Endodermal cell (in vitro differentiated cells): ENCODE data around the gene COL4A6. TPM values are rescaled to one million over a fixed set of nuclear protein-coding genes. Genes with fewer than 3 reads are reported as not detected.

Experiments
- DNase-seq: peaks from one replicate; pipeline ENCODE4 v3.0.0-alpha.2; 2017
- H3K27ac ChIP-seq: 2 replicates; pipeline ENCODE4 v1.5.1; 2013; ENCODE audit warnings: mild to moderate bottlenecking, low read depth, low read length, moderate library complexity
- H3K27me3 ChIP-seq: 2 replicates; pipeline ENCODE4 v1.6.1; 2013; ENCODE audit warnings: mild to moderate bottlenecking, low read length, moderate library complexity; ENCODE audit not compliant: insufficient read depth, control insufficient read depth, poor library complexity, severe bottlenecking
- H3K36me3 ChIP-seq: 2 replicates; pipeline ENCODE4 v1.7.0; 2013; ENCODE audit warnings: mild to moderate bottlenecking, low read length, moderate library complexity; ENCODE audit not compliant: control insufficient read depth, insufficient read depth
- H3K4me1 ChIP-seq: one replicate; pipeline ENCODE4 v1.7.0; 2013; ENCODE audit warnings: low read length; ENCODE audit not compliant: control insufficient read depth, insufficient read depth
- H3K4me3 ChIP-seq: 2 replicates; pipeline ENCODE4 v1.5.1; 2013; ENCODE audit warnings: mild to moderate bottlenecking, low read length, moderate library complexity
- H3K9ac ChIP-seq: 2 replicates; pipeline ENCODE4 v1.6.1; 2013; ENCODE audit warnings: mild to moderate bottlenecking, low read length, moderate library complexity; ENCODE audit not compliant: poor library complexity, severe bottlenecking; ENCODE audit errors: extremely low read depth
- H3K9me3 ChIP-seq: 2 replicates; pipeline ENCODE4 v1.6.1; 2013; ENCODE audit warnings: mild to moderate bottlenecking, low read length, moderate library complexity; ENCODE audit not compliant: control insufficient read depth
- H3K27ac Mint-ChIP-seq: 2 replicates; pipeline ENCODE4 v1.8.0; 2020; ENCODE audit warnings: mixed read lengths
- H3K27me3 Mint-ChIP-seq: 2 replicates; pipeline ENCODE4 v1.8.0; 2021; ENCODE audit warnings: mild to moderate bottlenecking, mixed read lengths; ENCODE audit not compliant: insufficient read depth
- H3K36me3 Mint-ChIP-seq: 2 replicates; pipeline ENCODE4 v1.8.0; 2020; ENCODE audit warnings: low read depth, mixed read lengths
- H3K4me1 Mint-ChIP-seq: 2 replicates; pipeline ENCODE4 v1.8.0; 2020; ENCODE audit warnings: mixed read lengths
- H3K4me3 Mint-ChIP-seq: 2 replicates; pipeline ENCODE4 v1.8.0; 2020; ENCODE audit warnings: mild to moderate bottlenecking, moderate library complexity, mixed read lengths
- H3K9me3 Mint-ChIP-seq: 2 replicates; pipeline ENCODE4 v1.8.0; 2020; ENCODE audit warnings: mild to moderate bottlenecking, mixed read lengths
- CTCF ChIP-seq: fragments of 200-600 bp; sonication (generic); conservative IDR thresholded peaks from 2 replicates; pipeline ENCODE4 v1.5.0; 2021; ENCODE audit warnings: antibody characterized with exemption, mild to moderate bottlenecking
- WGBS, 2 experiments: methylation state at CpG; one replicate each; pipeline versions ENCODE4 v1.1.5 to v1.1.7; 2013; ENCODE audit warnings: missing lambda C conversion rate in 2 of 2, mixed read lengths in 1 of 2; ENCODE audit not compliant: insufficient coverage in 1 of 2, insufficient read length in 1 of 2; 5-methylcytosine and 5-hydroxymethylcytosine counted together
- total RNA-seq, 2 donors: library from RNA; stranded (reverse); fragmentation: NEBNext Ultra II Directional in 1 of 2; extraction: Animal tissue kit (Norgen Biotek cat#: 25700) in 1 of 2; gene quantifications; 2 replicates in 1 of 2; 3 replicates in 1 of 2; pipeline ENCODE4 v1.2.1, GENCODE V29; 2021

Gene COL4A6
- total RNA-seq, 2 donors from 2014 or later = 205 to 338 TPM

GRCh38 chrX:108156082-108156481 is 282.1 kb downstream of the COL4A6 start:
- no peak overlapping the region for H3K27ac ChIP-seq
- H3K4me1 ChIP-seq = no peaks in the 10 kb centered on the region
- no peak for DNase-seq
- Mint-ChIP-seq H3K4me3 (no peak overlapping the region), H3K27me3 (no peaks in the 10 kb centered on the region), H3K27ac (no peak overlapping the region), H3K4me1 (peaks cover 6% of the 10 kb centered on the region), H3K36me3 (peaks cover 34% of the 10 kb centered on the region), H3K9me3 (no peaks in the 10 kb centered on the region)
- H3K9ac ChIP-seq = no peak overlapping the region
- no peaks in the 10 kb centered on the region for H3K9me3 ChIP-seq
- no peak overlapping the region for H3K4me3 ChIP-seq
- TF ChIP-seq CTCF = no peak
- WGBS, 2 experiments = 83 to 93% methylated on average over 1 to 2 of the region's 2 CpGs
- H3K27me3 ChIP-seq = no peaks in the 10 kb centered on the region
- H3K36me3 ChIP-seq = no peaks in the 10 kb centered on the region

GRCh38 chrX:108148524-108148923 is 289.7 kb downstream of the COL4A6 start:
- no peaks in the 10 kb centered on the region for H3K27me3 Mint-ChIP-seq
- H3K9ac ChIP-seq = no peak overlapping the region
- H3K36me3 Mint-ChIP-seq = no peaks in the 10 kb centered on the region
- no peaks in the 10 kb centered on the region for H3K9me3 Mint-ChIP-seq
- H3K4me3 Mint-ChIP-seq = no peak overlapping the region
- no peaks in the 10 kb centered on the region for H3K36me3 ChIP-seq
- H3K27ac Mint-ChIP-seq = no peak overlapping the region
- H3K4me1 ChIP-seq = no peaks in the 10 kb centered on the region
- H3K27ac ChIP-seq = no peak overlapping the region
- no peaks in the 10 kb centered on the region for H3K9me3 ChIP-seq
- H3K27me3 ChIP-seq = no peaks in the 10 kb centered on the region
- H3K4me1 Mint-ChIP-seq = no peaks in the 10 kb centered on the region
- DNase-seq = no peak
- no peak for TF ChIP-seq CTCF
- no peak overlapping the region for H3K4me3 ChIP-seq

DNA sequence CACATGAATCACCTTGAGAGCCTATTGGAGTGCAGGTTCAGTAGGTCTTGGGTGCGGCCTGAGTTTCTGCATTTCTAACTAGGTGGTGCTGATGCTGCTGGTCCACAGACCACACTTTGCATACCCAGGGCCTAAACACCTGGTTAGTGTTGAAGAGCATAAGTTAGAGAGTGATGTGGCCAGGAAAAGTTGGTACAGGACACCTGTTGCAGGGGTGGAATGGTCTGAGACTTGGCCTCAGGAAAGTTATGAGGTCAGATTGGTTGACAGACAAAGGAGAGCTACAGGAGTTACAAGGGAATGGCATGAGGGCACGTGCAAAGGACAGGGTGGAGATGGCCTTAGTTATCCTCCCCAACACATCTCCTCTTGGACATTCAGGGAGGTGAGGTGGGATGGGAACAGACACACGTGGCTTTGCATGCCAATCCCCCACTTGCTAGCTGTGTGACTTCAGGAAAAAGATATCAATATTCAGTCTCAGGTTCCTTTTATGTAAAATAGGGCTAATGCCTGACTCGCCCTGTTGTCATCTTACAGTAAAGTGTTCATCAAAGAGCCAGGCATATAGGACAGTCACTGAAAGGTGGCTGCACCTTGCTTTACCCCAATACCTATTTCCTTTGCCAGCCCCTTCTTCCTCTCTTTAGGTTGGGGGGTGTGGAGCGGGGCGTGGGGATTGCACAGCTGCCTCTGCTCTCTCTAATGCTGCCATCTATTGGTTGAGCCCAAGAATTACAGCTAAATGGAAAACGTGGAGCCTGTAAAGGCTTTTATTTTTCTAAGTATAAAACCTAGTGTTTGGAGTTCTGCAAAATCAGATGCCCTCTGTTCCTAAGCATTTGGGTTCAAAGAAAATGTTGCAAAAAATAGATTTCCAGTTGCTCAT is 299.2 kb downstream of the COL4A6 start:
- peak; percentile 75 for TF ChIP-seq CTCF
- no peak overlapping the region for H3K27ac ChIP-seq
- H3K9me3 Mint-ChIP-seq = no peaks in the 10 kb centered on the region
- H3K27me3 ChIP-seq = no peaks in the 10 kb centered on the region
- no peak overlapping the region for H3K9ac ChIP-seq
- WGBS, 2 experiments = 87 to 100% methylated on average over 3 to 4 of the region's 7 CpGs
- peaks cover 4% of the 10 kb centered on the region for H3K36me3 Mint-ChIP-seq
- no peaks in the 10 kb centered on the region for H3K9me3 ChIP-seq
- H3K4me1 ChIP-seq = no peaks in the 10 kb centered on the region
- no peak overlapping the region for H3K4me3 Mint-ChIP-seq
- H3K27ac Mint-ChIP-seq = no peak overlapping the region
- H3K27me3 Mint-ChIP-seq = no peaks in the 10 kb centered on the region
- H3K4me3 ChIP-seq = no peak overlapping the region
- H3K36me3 ChIP-seq = no peaks in the 10 kb centered on the region
- H3K4me1 Mint-ChIP-seq = no peaks in the 10 kb centered on the region
- DNase-seq = peak; percentile 55
